Pancreas (tissue), 10 donors: ENCODE data around the gene RNF224. TPM values are rescaled to one million over a fixed set of nuclear protein-coding genes. Genes with fewer than 3 reads are reported as not detected.
A peak's percentile ranks its signal among the peaks of the same experiment; 100 is the strongest.

ENCODE experiments used
- ATAC-seq, 4 donors: fragments of 200-7000 bp; cut with Tn5 transposase; one replicate each; pipeline versions ENCODE4 v1.8.0 to v1.9.1; 2020; ENCODE audit warnings: mild to moderate bottlenecking in 4 of 4, moderate library complexity in 4 of 4
- DNase-seq, 6 donors: peaks; one replicate each; pipeline ENCODE4 v3.0.0-alpha.2; 2020
- FAIRE-seq: peaks from 2 replicates; lab custom pipeline; 2012; peaks lifted over from hg19 to GRCh38; lab: Jason Lieb, UNC
- H3K27ac ChIP-seq, 4 donors: fragments of 200-600 bp; sonication (generic); 1 replicate in 3 of 4; 2 replicates in 1 of 4; pipeline versions ENCODE4 v1.5.0 to v1.8.0; 2020
- H3K27me3 ChIP-seq, 4 donors: fragments of 200-600 bp; one replicate each; pipeline ENCODE4 v1.8.0; 2021
- H3K36me3 ChIP-seq, 3 donors: fragments of 200-600 bp; sonication (generic) in 1 of 3; one replicate each; pipeline versions ENCODE4 v1.5.0 to v1.8.0; 2020 to 2021
- H3K4me1 ChIP-seq, 3 donors: fragments of 200-600 bp; one replicate each; pipeline ENCODE4 v1.8.0; 2021
- H3K4me3 ChIP-seq, 4 donors: fragments of 200-600 bp; sonication (generic) in 2 of 4; one replicate each; pipeline versions ENCODE4 v1.5.0 to v1.8.0; 2020 to 2021
- H3K9me3 ChIP-seq, 4 donors: fragments of 200-600 bp; one replicate each; pipeline ENCODE4 v1.8.0; 2021
- WGBS, 2 donors: extraction: QIAGEN DNeasy Blood & Tissue Kit; methylation state at CpG; one replicate each; pipeline ENCODE4 v1.1.7; 2013; 5-methylcytosine and 5-hydroxymethylcytosine counted together
- intact Hi-C, 3 donors: fragments of 100-400 bp; cut with DNase I; formaldehyde crosslinking; loops; one replicate each; pipeline versions ENCODE4 v1.11.1 to v1.14.2; 2022
- polyA plus RNA-seq, 2 donors: library from polyadenylated mRNA; stranded (reverse); fragments of 200-250 nt; gene quantifications; one replicate each; pipeline ENCODE4 v1.2.3, GENCODE V29; 2013
- total RNA-seq, 6 donors: library from RNA; stranded (reverse); fragmentation: NEBNext Ultra II Directional in 4 of 6; extraction: Animal tissue kit (Norgen Biotek cat#: 25700) in 4 of 6; gene quantifications; one replicate each; pipeline versions ENCODE4 v1.2.1 to v1.2.4, GENCODE V29; 2021 to 2023
- TF ChIP-seq, protein P1 (sequence below), 4 donors: fragments of 200-600 bp; sonication (generic) in 3 of 4; IDR thresholded peaks; one replicate each; pipeline versions ENCODE4 v1.5.0 to v1.8.0; 2021; ENCODE audit warnings: antibody characterized with exemption in 4 of 4
- donor health status: healthy with polysubstance abuse.
- donor health status: DM: no; HTN: no; CAD: no; lungs with moderate emphysema.
- donor health status: DM: no; HTN: no; CAD: no.
- donor health status: control.
- donor health status: control.
- donor health status: Bipolar disorder and iron deficiency.
- donor health status: DM: yes; HTN: yes; CAD: no.
- donor health status: DM: no; HTN: no; CAD: no.
- donor health status: DM: no; HTN: no; CAD: no.
- donor health status: DM: yes; HTN: yes; CAD: no.

The RNF224 gene
- total and polyA plus RNA-seq, 8 donors: 0.09 to 0.61 (median 0.61) TPM; not detected in 5

DNA sequence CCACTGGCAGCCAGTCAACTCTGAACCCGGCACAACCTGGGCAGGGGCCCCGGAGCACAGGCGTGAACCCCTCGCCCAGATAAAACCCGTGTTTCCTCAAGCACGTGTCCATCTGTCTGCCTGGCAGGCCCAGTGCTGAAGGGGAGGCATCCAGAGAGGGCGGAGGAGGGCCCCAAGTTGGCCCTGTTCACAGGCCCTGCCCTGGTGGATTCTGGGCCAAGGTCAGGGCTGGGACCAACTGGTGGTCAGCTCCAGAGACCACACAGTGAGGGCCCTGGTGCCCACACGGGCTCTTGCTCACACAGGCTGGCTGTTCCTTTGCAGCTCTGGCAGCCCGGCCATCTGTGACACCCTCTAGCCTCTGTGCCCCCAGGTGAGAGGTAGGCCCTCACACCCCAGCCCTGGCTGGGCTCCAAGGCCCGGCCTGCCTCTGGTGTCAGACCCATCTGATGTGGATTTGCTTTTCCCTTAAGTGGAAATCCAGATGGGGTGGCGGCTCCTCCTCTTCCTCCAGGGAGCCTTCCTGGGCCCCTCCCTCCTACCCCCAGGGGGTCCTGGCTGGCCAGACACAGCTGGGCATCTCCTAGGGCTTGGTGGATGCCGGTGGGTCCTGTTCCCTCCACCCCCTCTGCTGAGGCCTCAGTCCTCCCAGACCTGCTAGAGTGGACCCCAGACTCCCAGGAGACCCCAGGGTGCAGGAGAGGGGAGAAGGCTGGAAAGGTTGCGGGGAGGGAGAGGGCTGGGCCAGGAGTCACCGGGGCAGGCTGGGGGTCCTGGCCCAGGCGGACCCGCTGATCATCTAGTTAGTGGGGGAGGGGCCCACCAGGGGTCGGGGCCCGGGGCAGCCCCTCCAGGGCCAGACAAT lies 23.3 kb downstream of the RNF224 start:
- H3K9me3 ChIP-seq: no peaks in the 10 kb centered on the region
- H3K4me3 ChIP-seq: no peak overlapping the region
- intact Hi-C loops: no loop called here
- no peak overlapping the region for H3K27ac ChIP-seq
- TF ChIP-seq, protein P1, sequence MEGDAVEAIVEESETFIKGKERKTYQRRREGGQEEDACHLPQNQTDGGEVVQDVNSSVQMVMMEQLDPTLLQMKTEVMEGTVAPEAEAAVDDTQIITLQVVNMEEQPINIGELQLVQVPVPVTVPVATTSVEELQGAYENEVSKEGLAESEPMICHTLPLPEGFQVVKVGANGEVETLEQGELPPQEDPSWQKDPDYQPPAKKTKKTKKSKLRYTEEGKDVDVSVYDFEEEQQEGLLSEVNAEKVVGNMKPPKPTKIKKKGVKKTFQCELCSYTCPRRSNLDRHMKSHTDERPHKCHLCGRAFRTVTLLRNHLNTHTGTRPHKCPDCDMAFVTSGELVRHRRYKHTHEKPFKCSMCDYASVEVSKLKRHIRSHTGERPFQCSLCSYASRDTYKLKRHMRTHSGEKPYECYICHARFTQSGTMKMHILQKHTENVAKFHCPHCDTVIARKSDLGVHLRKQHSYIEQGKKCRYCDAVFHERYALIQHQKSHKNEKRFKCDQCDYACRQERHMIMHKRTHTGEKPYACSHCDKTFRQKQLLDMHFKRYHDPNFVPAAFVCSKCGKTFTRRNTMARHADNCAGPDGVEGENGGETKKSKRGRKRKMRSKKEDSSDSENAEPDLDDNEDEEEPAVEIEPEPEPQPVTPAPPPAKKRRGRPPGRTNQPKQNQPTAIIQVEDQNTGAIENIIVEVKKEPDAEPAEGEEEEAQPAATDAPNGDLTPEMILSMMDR (IDR thresholded peaks at IDR 0.05): no peak
- DNase-seq (peak in 2 of 6 donors; percentile 63 to 80), ATAC-seq (no peak), FAIRE-seq (no peak)
- WGBS, 2 donors: 50 to 56% methylated on average over 17 of the region's 18 CpGs
- no peaks in the 10 kb centered on the region for H3K27me3 ChIP-seq
- H3K36me3 ChIP-seq: no peaks in the 10 kb centered on the region
- H3K4me1 ChIP-seq: peaks cover 0 to 8% (median 0%) of the 10 kb centered on the region in 3 donors

- TF ChIP-seq, protein P1 (IDR thresholded peaks at IDR 0.05): no peak
- 76 to 84% methylated on average over 4 of the region's 4 CpGs for WGBS, 2 donors
- Histone ChIP-seq H3K27ac (no peak within 1 kb of the TSS), H3K9me3 (no peaks in the 10 kb centered on the region), H3K36me3 (no peaks in the 10 kb centered on the region), H3K4me1 (peaks cover 1 to 9% (median 2%) of the 10 kb centered on the region in 3 donors), H3K27me3 (no peaks in the 10 kb centered on the region), H3K4me3 (no peak within 1 kb of the TSS)
- no peak for DNase-seq
- ATAC-seq: no peak
- intact Hi-C loops: no loop called here
- no peak for FAIRE-seq
Measured at GRCh38 chr9:137251194-137251461, 23.8 kb downstream of the RNF224 start, which contains the start of gene STPG3. STPG3 (plus strand) TSS chr9:137251286; CDS start chr9:137251287, 1 bp downstream.

DNA sequence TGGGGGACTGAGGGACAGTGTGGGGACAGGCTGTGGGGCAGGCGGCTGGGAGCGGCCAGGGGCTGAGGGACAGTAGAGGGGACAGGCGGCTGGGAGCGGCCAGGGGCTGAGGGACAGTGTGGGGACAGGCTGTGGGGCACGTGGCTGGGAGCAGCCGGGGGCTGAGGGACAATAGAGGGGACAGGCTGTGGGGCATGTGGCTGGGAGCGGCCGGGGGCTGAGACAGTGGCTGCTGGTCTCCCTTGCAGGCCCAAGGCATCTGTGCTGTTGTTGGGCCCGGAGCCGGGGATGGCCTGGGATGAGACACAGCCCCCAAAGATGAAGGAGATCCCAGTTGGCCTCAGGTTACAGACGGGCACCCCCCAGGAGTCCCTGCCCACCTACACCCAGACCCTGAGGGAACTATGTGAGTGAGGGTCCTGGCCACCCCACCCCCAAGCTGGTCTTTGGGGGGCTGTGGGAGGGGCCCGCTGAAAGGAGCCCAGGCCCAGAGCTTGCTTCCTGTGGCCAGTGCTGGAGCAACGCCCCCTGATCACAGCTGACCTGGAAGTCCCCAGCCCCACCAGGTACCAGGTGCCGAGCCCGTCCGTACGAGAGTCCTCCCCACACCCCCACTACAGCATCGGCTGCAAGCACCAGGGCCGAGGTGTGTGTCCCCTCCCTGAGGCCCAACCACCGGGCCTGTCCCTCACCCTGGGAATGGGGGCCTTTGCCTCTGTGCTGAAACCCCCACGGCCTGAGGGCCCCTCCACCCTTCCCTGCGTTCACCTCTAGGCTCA lies 24.4 kb downstream of the RNF224 start:
- 90 to 92% methylated on average over 22 of the region's 22 CpGs for WGBS, 2 donors
- no peak for FAIRE-seq
- intact Hi-C loops: no loop called here

DNA sequence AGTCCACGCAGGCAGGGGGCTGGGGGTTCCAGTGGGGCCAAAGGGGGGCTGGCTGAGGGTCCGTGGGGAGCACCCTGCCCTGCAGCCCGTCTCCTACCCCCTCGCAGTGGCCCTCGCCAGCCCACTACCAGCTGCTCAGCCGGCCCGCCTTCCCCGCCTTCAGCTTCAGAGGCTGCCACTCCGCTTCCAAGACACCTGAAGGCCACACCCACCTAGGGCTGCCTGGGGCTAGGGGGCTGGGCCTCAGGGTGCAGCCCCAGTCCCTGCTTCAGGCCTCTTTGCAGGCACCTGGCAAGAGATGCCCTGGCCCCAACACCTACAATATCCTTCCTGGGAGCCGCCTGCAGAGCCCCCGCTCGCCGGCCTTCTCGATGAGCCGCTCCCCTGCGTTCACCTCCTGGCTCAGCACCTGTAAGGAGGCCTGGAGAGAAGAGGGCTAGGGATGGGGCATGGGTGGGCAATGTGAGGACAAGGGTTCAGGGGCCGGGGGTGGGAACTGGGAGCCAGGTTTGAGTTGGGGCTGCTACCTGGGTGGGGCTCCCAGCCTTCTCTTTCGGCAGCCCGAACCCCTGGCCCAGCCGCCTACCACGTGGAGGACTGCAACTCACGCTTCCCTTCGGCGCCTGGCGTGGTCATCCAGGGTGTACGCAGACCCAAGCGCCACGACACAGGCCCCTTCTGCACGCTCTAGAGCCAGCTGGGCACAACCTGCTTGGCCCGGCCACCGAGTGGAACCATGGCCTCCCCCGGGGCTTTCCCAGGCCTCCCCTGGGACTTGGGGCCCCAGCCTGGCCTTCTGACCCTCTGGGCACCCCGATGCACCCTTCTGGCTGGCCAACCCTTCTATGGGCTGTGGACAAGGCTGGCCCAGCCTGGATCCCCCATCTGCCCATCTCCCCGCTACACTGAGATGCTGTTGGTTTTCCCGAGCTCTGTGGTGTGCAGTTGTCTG lies 25.5 kb downstream of the RNF224 start:
- no peak for FAIRE-seq
- no peaks in the 10 kb centered on the region for H3K36me3 ChIP-seq
- peaks cover 3 to 17% (median 10%) of the 10 kb centered on the region in 3 donors for H3K4me1 ChIP-seq
- no peak for DNase-seq
- 83 to 91% methylated on average over 32 to 35 of the region's 35 CpGs for WGBS, 2 donors
- ATAC-seq: peak in 1 of 4 donors; percentile 14
- H3K4me3 ChIP-seq: no peak overlapping the region
- TF ChIP-seq, protein P1 (IDR thresholded peaks at IDR 0.05): no peak
- no peaks in the 10 kb centered on the region for H3K27me3 ChIP-seq
- H3K27ac ChIP-seq: no peak overlapping the region
- no peaks in the 10 kb centered on the region for H3K9me3 ChIP-seq
- intact Hi-C loops: no loop called here

More for the DNA sequence above, 24.4 kb downstream of the RNF224 start:
- Histone ChIP-seq H3K9me3 (no peaks in the 10 kb centered on the region), H3K36me3 (no peaks in the 10 kb centered on the region), H3K27ac (no peak overlapping the region), H3K4me3 (no peak overlapping the region), H3K27me3 (no peaks in the 10 kb centered on the region), H3K4me1 (peaks cover 3 to 15% (median 8%) of the 10 kb centered on the region in 3 donors)
- no peak for ATAC-seq
- TF ChIP-seq, protein P1 (IDR thresholded peaks at IDR 0.05): no peak
- no peak for DNase-seq
